GM08714 (cell line): ENCODE measurements around the gene ADD1.

Experiments used
- H3K4me3 ChIP-seq: fragments of 200-500 bp; sonication (Bioruptor generic); 2 replicates; pipeline ENCODE4 v1.5.1; 2014; ENCODE audit warnings: mild to moderate bottlenecking, low read length, inconsistent platforms
- ZNF274 ChIP-seq: IDR thresholded peaks from 2 replicates; pipeline ENCODE4 v1.6.1; 2012; ENCODE audit warnings: mild to moderate bottlenecking, low read depth, low read length

Gene ADD1

DNA sequence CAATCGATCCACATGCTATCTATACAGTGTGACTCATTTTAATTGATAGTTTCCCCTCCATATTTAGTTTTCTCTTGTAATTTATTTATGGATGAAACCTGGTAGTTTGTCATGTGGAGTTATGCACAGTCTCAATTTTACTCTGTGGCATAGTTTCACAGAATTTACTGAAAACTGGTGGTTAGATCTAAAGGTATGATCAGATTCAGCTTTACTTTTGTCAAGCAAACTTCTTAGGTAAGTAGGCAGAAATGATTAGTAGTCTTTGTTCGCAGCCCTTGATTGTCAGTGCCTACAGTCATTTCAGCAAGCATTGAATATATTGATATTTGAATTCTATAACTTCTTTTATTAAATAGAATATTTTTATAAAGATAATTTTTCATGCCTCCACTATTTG lies 2.5 kb downstream of the ADD1 start:
- TF ChIP-seq ZNF274: no peak
- H3K4me3 ChIP-seq: no peak overlapping the region; the same call in 1 of the 2 replicates

GRCh38 chr4:2847302-2847871 lies 3.7 kb downstream of the ADD1 start:
- peak overlapping the region; percentile 2; the same call in 1 of the 2 replicates for H3K4me3 ChIP-seq
- TF ChIP-seq ZNF274: no peak

GRCh38 chr4:2848449-2848848 lies 4.8 kb downstream of the ADD1 start:
- TF ChIP-seq ZNF274: no peak
- no peak overlapping the region for H3K4me3 ChIP-seq

DNA sequence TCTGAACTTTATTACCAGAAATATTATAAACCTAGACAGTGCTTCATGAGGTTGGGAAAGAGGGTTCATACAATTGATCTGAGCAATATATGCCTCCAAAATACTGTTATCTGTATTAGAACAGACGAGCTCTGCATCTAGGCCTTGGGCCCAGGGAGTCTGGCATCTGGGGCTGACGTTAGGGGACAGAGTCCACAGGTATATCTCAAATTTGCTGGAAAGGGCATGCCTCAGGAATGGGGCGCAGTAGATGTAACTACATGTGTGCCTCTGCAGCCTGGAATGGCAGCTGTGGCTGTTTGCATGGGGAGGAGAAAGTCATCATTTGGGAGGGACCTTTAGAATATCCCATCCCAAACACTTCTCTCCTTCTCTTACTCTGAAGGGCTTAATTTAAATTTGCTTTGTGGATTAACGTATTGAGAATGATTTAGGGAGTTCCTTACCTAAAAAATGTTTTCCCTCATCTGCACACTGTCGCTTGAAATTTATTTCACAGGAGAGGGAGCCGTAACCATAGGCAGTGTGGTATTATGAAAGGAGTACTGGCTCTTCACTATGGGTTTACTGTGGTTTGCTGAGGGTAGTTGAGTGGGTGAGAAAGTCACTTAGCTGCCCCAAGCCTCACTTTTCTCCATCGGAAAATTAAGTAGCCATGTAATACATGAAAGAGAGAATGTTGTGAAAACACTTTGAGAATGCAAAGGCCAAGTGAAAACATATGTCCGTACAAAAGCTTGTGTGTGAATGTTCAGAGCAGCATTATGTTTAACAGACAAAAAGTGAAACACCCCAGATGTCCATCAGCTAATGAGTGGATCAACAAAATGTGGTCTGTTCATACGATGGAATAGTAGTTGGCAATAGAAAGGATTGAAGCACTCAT lies 5.9 kb downstream of the ADD1 start:
- TF ChIP-seq ZNF274: no peak
- H3K4me3 ChIP-seq: no peak overlapping the region

- peak overlapping the region; percentile 14; the same call in 1 of the 2 replicates for H3K4me3 ChIP-seq
- TF ChIP-seq ZNF274: no peak
Observed at GRCh38 chr4:2850966-2851798, 7.5 kb downstream of the ADD1 start.

- no peak for TF ChIP-seq ZNF274
- H3K4me3 ChIP-seq: peak overlapping the region; percentile 51; the same call in 1 of the 2 replicates
Observed at GRCh38 chr4:2852481-2852921, 8.9 kb downstream of the ADD1 start.

DNA sequence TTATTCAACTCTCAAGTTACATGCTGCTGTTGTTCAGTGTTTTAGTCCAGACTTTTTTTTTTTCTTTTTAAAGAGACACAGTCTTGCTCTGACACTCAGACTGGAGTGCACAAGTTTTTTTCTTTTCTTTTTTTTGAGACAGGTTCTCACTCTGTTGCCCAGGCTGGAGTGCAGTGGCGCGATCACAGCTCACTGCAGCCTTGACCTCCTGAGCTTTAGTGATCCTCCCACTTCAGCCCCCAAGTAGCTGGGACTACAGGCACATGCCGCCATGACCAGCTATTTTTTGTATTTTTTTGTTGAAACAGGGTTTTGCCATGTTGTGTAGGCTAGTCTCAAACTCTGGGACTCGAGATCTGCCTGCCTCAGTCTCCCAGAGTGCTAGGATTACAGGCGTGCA lies 11.9 kb downstream of the ADD1 start:
- TF ChIP-seq ZNF274: no peak
- H3K4me3 ChIP-seq: no peak overlapping the region

GRCh38 chr4:2856266-2856665 lies 12.6 kb downstream of the ADD1 start:
- H3K4me3 ChIP-seq: no peak overlapping the region
- no peak for TF ChIP-seq ZNF274

DNA sequence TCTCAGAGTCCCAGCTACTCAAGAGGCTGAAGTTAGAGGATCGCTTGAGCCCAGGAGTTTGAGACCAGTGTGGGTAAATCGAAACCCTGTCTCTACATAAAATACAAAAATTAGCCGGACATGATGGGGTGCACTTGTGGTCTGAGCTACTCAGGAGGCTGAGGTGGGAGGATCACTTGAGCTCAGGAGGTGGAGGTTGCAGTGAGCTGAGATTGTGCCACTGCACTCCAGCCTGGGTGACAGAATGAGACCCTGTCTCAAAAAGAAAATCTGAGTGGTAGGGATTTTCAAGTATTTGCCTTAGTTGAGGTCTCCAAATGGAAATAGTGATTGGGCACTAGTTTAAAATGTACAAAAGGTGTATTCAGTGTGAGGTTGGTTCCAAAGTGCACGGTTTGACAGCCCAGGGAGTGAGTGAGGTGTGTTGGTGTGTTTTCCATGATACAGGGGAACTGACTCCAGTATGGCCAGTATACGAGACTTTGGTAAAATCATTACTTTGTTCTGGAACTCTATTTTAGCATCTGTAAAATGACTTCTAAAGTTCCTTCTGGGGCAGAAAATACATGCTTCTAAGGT lies 13.8 kb downstream of the ADD1 start:
- no peak for TF ChIP-seq ZNF274
- H3K4me3 ChIP-seq: no peak overlapping the region

DNA sequence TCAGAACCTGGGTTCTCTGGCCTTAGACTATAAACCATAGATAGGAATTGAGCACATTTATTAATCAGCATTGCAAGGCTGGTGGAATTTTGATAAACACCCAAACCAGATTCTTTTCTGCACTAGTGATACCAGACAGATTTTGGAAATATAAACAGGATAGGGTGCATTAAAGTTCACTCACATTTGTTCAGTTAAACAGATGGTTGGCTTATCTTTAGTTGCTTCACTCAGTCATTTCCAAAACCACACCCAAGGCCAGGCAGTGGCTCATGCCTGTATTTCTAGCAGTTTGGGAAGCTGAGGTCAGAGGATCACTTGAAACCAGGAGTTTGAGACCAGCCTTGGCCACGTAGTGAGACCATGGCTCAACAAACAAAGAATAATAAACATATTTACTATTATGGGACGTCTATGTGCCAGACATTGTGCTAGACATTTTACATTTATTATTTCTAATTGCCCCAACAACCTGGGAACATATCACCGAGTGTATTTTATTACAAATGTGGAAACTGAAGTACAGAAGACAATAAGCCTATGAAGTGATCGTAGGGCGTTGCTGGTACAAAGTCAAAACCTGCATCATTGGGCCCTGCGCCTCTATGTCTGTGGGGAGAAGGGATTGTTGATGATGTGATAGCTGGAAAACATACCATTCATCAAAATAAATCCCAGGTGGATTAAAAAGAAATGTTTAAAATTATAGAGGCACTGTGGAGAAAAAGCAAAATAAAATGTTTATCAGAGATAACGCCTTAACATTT lies 15.0 kb downstream of the ADD1 start:
- no peak overlapping the region for H3K4me3 ChIP-seq
- no peak for TF ChIP-seq ZNF274

DNA sequence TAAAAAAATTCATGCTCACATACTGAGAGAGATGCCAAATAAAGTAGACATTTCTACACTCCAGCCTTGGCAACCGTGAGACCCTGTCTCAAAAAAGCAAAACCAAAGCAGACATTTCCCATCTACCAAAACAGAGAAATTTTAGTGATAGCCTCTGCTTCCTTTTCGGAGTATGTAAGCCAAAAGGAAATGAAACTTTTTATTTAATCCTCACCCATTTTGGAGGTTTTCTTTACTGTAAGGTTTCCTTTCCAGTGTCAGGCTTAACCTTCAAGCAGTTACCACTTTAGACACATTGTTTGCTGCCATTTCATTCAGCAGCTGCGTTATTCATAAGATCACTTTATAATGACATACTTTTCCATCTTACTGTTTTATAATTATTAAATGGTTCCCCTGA lies 15.9 kb downstream of the ADD1 start:
- H3K4me3 ChIP-seq: no peak overlapping the region
- TF ChIP-seq ZNF274: no peak

- no peak for TF ChIP-seq ZNF274
- H3K4me3 ChIP-seq: no peak overlapping the region
Observed at GRCh38 chr4:2860391-2861348, 17.0 kb downstream of the ADD1 start.
